ENCODE measurements around the gene NPHS1.

NPHS1 gene

GRCh38 chr19:35863018-35863417 is 10.7 kb upstream of the NPHS1 start:
- H3K4me3 ChIP-seq (ENCODE audit: low read depth, low read length): no peak overlapping the region
- no peak for TF ChIP-seq CTCF (IDR thresholded peaks at IDR 0.05; ENCODE audit: borderline replicate concordance, insufficient read depth, low read depth, low read length)

GRCh38 chr19:35862528-35862927 is 10.2 kb upstream of the NPHS1 start:
- no peak for TF ChIP-seq CTCF (IDR thresholded peaks at IDR 0.05; ENCODE audit: borderline replicate concordance, insufficient read depth, low read depth, low read length)
- H3K4me3 ChIP-seq (ENCODE audit: low read depth, low read length): no peak overlapping the region

- no peak for TF ChIP-seq CTCF (IDR thresholded peaks at IDR 0.05; ENCODE audit: borderline replicate concordance, insufficient read depth, low read depth, low read length)
- no peak overlapping the region for H3K4me3 ChIP-seq (ENCODE audit: low read depth, low read length)
Observed at GRCh38 chr19:35861640-35862160, 9.4 kb upstream of the NPHS1 start.

- no peak for TF ChIP-seq CTCF (IDR thresholded peaks at IDR 0.05; ENCODE audit: borderline replicate concordance, insufficient read depth, low read depth, low read length)
- H3K4me3 ChIP-seq (ENCODE audit: low read depth, low read length): no peak overlapping the region
Observed at GRCh38 chr19:35860818-35861639, 8.7 kb upstream of the NPHS1 start.

- no peak overlapping the region for H3K4me3 ChIP-seq (ENCODE audit: low read depth, low read length)
- TF ChIP-seq CTCF (IDR thresholded peaks at IDR 0.05; ENCODE audit: borderline replicate concordance, insufficient read depth, low read depth, low read length): no peak
Observed at GRCh38 chr19:35860436-35860817, 8.1 kb upstream of the NPHS1 start.

GRCh38 chr19:35859414-35859813 is 7.1 kb upstream of the NPHS1 start:
- no peak for TF ChIP-seq CTCF (IDR thresholded peaks at IDR 0.05; ENCODE audit: borderline replicate concordance, insufficient read depth, low read depth, low read length)
- no peak overlapping the region for H3K4me3 ChIP-seq (ENCODE audit: low read depth, low read length)

- H3K4me3 ChIP-seq (ENCODE audit: low read depth, low read length): no peak overlapping the region
- TF ChIP-seq CTCF (IDR thresholded peaks at IDR 0.05; ENCODE audit: borderline replicate concordance, insufficient read depth, low read depth, low read length): no peak
Observed at GRCh38 chr19:35858311-35858710, 6.0 kb upstream of the NPHS1 start.

Measured in GM12875 (cell line).